Esophagus squamous epithelium (tissue), 4 donors: ENCODE results near the gene TUFM.

ENCODE experiments used
- POLR2A ChIP-seq, 4 donors: fragments of 450-650 bp; IDR thresholded peaks; one replicate each; pipeline ENCODE4 v1.6.1; 2017; ENCODE audit warnings: antibody characterized with exemption in 4 of 4, mild to moderate bottlenecking in 4 of 4, moderate library complexity in 3 of 4
- TF ChIP-seq, protein P1 (sequence below), 6 experiments: fragments of 450-650 bp in 4 of 6; fragments of 200-600 bp in 2 of 6; sonication (generic) in 2 of 6; IDR thresholded peaks; one replicate each; pipeline ENCODE4 v1.5.1; 2016 to 2019; ENCODE audit warnings: antibody characterized with exemption in 6 of 6, mild to moderate bottlenecking in 4 of 6, moderate library complexity in 4 of 6

- TF ChIP-seq, protein P1, sequence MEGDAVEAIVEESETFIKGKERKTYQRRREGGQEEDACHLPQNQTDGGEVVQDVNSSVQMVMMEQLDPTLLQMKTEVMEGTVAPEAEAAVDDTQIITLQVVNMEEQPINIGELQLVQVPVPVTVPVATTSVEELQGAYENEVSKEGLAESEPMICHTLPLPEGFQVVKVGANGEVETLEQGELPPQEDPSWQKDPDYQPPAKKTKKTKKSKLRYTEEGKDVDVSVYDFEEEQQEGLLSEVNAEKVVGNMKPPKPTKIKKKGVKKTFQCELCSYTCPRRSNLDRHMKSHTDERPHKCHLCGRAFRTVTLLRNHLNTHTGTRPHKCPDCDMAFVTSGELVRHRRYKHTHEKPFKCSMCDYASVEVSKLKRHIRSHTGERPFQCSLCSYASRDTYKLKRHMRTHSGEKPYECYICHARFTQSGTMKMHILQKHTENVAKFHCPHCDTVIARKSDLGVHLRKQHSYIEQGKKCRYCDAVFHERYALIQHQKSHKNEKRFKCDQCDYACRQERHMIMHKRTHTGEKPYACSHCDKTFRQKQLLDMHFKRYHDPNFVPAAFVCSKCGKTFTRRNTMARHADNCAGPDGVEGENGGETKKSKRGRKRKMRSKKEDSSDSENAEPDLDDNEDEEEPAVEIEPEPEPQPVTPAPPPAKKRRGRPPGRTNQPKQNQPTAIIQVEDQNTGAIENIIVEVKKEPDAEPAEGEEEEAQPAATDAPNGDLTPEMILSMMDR (IDR thresholded peaks at IDR 0.05): no peak
- no peak for TF ChIP-seq POLR2A (IDR thresholded peaks at IDR 0.05)
These were observed 11.0 kb downstream of the TUFM start for GRCh38 chr16:28834873-28835863.
